GM21619 (cell line): ENCODE data around the gene CAAP1.
"Not testable (repeated sequence)": the region's sequence is repeated elsewhere in the genome, so short reads cannot be mapped to it uniquely, and the experiment has no call there.

Experiments used
- ATAC-seq: cut with Tn5 transposase; IDR thresholded peaks from one replicate; pipeline ENCODE4 v1.9.1; 2021; ENCODE audit not compliant: unreplicated experiment

Gene CAAP1, protein sequence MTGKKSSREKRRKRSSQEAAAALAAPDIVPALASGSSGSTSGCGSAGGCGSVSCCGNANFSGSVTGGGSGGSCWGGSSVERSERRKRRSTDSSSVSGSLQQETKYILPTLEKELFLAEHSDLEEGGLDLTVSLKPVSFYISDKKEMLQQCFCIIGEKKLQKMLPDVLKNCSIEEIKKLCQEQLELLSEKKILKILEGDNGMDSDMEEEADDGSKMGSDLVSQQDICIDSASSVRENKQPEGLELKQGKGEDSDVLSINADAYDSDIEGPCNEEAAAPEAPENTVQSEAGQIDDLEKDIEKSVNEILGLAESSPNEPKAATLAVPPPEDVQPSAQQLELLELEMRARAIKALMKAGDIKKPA

GRCh38 chr9:26892251-26893029 lies at the start of gene CAAP1:
TSS of gene CAAP1 (minus strand) at chr9:26892802. CDS start at chr9:26892715, 87 bp downstream.
- ATAC-seq: peak; percentile 93

DNA sequence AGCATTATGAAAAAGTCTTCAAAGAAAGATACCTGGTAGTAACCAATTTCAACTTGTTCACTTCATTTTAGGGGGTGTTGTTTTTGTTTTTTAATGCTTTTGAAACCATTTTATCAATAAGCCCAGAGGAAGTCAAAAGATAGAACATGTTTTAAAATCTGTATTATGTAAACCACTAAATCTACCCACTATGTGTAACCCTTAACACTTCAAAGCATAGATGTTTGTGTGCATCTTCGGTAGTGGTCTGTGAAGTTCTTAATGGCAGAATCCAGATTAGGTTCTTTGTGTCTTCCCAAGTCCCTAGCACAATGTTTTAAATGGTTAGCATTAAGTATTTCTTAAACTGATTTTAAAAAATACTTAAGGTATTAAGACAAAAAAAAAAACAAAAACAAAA lies 48.2 kb upstream of the CAAP1 start:
- no peak for ATAC-seq

DNA sequence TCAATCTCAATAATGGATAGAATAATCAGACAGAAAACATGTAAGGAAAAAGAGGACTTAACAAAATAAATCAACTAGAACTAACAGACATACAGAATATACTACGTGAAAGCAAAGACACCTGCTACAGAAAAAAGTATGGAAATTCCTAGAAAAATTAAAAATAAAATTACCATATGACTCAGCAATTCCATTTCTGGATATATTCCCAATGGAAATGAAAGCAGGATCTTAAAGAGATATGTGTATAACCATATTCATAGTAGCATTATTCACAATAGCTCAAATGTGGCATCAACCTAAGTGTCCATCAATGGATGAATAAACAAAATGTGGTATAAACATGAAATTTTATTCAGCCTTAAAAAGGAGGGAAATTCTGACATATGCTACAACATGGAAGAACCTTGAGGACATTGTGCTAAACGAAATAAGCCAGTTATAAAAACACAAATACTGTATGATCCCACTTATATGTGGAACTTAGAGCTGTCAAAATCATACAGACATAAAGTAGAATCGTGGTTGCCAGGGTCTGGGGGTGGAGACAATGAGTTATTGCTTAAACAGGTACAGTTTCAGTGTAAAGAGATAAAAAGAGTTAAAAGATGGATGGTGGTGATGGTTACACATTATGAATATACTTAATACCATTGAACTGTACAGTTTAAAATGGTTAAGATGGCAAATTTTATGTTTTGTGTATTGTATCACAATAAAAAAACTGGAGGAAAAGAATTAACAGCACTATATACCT lies 47.5 kb upstream of the CAAP1 start:
- no peak for ATAC-seq

DNA sequence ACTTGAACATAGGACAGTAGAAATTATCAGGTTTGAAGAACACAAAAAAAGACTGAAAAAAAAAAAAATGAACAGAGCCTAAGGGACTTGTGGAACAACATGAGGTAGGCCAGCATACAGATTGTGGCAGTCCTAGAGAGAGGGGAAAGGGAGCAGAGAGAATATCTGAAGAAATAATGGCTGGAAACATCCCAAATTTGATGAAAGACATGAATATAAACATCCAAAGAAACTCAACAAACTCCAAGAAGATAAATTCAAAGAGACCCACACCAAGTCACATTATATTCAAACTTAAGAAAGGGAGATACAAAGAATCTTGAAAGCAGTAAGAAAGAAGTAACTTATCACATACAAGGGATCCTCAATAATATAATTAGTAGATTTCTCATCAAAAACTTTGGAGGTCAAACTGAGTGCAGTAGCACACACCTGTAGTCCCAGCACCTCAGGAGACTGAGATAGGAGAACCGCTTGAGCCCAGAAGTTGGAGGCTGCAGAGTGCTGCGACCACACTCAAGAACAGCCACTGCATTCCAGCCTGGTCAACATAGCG lies 45.3 kb upstream of the CAAP1 start:
- no peak for ATAC-seq

- no peak for ATAC-seq
These were observed 43.2 kb upstream of the CAAP1 start for GRCh38 chr9:26935847-26936246.

DNA sequence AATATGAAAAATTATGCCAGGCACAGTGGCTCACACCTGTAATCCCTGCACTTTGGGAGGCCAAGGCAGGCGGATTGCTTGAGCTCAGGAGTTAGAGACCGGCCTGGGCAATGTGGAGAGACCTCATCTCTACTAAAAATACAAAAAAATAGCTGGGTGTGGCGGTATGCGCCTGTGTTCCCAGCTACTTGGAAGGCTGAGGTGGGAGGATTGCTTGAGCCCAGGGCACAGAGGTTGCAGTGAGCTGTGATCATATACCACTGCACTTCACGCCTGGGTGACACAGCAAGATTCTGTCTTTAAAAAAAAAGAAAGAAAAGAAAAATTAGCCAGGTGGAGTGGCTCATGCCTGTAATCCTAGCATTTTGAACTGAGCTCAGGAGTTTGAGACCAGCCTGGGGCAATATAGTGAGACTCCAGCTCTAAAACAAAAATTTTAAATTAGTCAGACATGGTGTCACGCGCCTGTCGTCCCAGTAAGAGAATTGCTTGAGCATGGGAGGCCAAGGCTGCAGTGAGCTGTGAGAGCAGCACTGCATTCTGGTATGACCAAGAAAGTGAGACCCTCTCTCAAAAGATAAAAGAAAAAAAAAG lies 36.4 kb upstream of the CAAP1 start:
- ATAC-seq: no peak

GRCh38 chr9:26925609-26926008 lies 33.0 kb upstream of the CAAP1 start:
- ATAC-seq: no peak

GRCh38 chr9:26919698-26920097 lies 27.1 kb upstream of the CAAP1 start:
- no peak for ATAC-seq

- ATAC-seq: no peak
These were observed 20.6 kb upstream of the CAAP1 start for GRCh38 chr9:26913138-26913668.

- no peak for ATAC-seq
These were observed 12.1 kb upstream of the CAAP1 start for GRCh38 chr9:26904671-26905070.

- ATAC-seq: no peak
These were observed 11.5 kb upstream of the CAAP1 start for GRCh38 chr9:26904070-26904469.

DNA sequence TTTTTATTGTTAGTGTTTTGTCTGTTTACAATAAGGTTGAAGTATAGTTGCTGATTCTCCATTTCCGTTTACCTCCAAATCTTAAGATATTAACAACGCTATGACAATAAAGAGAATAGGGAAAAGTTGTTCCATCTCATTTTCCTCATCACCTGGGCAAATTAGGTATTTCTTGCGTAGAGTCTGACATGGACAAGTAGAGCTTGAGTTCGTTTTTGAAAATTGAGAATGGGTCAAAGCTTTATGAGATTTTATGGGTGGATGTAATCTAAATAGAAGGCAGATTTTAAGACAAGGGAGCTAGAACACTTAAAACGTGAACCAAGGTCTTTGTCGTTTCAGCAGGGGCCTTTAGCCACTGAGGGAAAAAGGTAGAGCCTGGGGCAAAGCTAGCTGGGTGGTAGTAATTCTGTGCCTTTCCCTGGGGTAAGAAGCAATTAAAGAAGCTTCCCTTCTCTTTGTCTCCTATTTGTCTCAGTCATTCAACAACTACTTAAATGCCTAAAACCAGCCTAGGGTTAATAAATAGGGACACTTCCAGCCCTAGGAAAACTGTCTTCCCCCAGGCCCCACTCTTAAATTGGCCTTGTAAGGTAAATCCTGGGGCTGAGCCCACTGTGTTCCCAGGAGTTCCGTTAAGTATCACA lies 551 bp upstream of the CAAP1 start:
- ATAC-seq: no peak

DNA sequence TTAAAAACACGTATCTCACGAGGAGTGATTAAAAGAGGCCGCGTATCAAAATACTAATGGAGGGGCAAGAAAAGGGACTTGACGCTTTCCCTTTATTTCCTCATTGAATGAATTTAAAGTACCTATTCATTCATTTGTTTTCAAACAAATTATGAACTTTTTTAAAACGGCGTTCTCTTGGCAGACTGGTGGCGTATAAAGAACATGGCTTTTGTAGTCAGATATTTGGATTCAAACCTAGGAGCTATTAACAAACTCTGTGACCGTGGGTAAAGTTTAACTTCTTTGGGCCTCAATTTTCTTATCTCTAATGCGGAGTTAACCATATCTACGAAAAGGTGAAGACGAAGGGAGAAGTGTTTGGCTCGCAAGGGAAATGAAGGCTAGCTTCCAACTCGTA lies 876 bp downstream of the CAAP1 start:
- peak; percentile 1 for ATAC-seq

DNA sequence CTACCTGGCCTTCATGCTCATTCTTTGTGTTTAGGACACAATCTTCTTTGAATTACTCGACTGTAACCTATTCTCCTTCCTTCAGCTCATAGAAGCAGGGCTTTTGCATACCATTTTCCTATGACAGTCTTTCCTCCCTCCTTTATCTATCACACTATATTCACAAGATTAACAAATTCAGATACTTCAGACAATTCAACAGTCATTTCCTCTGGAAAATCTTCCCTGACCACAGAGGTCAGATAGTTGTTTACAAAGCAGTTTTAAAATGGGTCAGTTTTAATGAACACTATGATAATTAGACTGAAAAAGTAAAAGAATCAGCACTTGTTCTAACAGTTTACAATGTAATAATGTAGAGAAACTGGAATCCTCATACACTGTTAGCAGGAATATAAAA lies 4.3 kb downstream of the CAAP1 start:
- no peak for ATAC-seq

GRCh38 chr9:26882154-26882553 lies 10.4 kb downstream of the CAAP1 start:
- ATAC-seq: no peak

GRCh38 chr9:26880262-26880661 lies 12.3 kb downstream of the CAAP1 start:
- ATAC-seq: no peak

DNA sequence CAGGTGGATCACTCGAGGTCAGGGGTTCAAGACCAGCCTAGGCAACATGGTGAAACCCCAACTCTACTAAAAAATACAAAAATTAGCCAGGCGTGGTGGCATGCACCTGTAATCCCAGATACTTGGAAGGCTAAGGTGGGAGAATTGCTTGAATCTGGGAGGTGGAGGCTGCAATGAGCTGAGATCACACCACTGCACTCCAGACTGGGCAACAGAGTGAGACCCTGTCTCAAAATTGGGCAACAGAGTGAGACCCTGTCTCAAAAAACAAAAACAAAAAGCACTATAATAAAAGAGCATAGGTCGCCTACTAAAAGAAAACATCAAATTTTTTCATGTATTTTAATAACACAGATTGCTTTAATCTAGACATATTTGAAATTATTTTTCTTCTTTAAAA lies 17.4 kb downstream of the CAAP1 start:
- ATAC-seq: not testable (repeated sequence)

- no peak for ATAC-seq
These were observed 22.3 kb downstream of the CAAP1 start for GRCh38 chr9:26870292-26870691.

GRCh38 chr9:26863074-26863473 lies 29.5 kb downstream of the CAAP1 start:
- no peak for ATAC-seq

- peak; percentile 75 for ATAC-seq
These were observed 36.1 kb downstream of the CAAP1 start for GRCh38 chr9:26856413-26857032.
